Iris pigment epithelial cell (primary cell): ENCODE results near the gene DDAH2.

ENCODE experiments used
- DNase-seq: peaks from one replicate; pipeline ENCODE4 v3.0.0-alpha.2; 2011; ENCODE audit warnings: low read depth

Gene DDAH2

GRCh38 chr6:31690231-31691077 is 38.6 kb downstream of the DDAH2 start:
- DNase-seq: peak; percentile 15

DNA sequence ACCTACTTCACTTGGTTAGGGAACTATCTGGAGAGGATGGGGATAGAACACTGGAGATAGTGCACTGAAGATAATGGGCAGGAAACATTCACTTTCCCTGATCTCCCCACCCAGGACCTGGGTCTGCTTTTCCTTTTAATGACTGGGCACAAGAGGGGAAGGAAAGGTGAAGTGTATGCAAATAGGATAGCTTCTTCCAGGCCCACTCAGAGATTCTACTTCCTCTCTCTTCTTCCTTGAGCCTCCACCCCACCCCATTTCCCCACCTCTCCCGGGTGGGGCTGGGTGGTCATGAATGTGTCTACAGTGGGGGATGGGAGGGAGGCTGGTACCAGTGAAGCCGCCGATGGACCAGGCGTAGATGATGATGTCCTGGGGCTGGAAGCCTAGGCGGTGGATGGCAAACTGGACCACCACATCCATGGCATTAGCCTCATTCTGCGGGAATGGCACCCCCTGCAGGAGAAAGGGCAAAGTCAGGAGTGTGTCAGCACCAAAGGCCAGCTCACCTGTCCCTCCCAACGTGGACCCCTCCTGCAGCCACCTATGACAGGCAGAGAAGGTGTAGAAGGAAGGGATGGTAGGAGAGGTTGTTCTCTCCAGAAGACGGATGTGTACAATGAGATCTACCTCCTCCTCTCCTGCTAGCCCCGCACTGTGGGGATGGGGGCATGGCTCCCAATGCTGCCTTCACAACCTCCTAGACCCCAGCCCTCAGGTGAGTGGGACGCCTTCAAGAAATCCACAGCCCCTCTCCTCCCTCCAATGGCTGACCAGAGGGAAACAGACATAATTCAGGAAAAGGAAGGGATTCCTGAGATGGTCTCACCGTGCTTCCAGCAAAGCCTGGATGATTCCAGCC is 39.6 kb downstream of the DDAH2 start:
- DNase-seq: no peak

GRCh38 chr6:31687860-31688693 is 41.0 kb downstream of the DDAH2 start:
- DNase-seq: no peak

GRCh38 chr6:31687321-31687720 is 41.8 kb downstream of the DDAH2 start:
- no peak for DNase-seq

GRCh38 chr6:31686483-31686882 is 42.6 kb downstream of the DDAH2 start:
- no peak for DNase-seq

GRCh38 chr6:31683591-31683990 is 45.5 kb downstream of the DDAH2 start:
- DNase-seq: no peak

DNA sequence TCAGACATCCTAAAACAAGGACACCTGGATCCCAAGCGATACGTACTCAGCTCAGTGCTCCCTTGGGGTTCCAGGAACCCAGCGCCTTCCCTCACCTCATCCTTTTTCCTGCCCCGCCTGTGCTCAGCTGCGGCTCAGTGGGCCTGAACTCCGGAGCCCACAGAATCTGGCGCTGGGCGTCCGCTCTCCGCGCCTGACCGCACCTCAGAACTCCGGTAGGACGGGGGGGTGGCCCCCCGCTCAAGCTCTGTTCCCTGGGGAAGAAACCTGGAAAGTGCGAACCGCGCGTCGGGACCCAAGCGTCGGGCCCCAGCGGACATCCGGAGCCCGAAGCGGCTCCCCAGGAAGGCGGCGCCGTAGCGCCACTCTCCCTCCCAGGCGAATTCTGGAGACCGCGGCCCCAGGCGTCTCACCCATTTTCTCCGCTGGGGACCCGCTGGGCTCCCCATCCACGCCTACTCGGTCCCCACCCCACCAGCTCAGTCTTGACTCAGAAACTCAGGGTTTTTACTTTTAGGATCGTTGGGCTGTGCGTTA is 47.9 kb downstream of the DDAH2 start:
- peak; percentile 29 for DNase-seq

GRCh38 chr6:31680226-31681134 is 48.6 kb downstream of the DDAH2 start, which contains the start of gene LY6G5C:
Gene LY6G5C, minus strand, starts transcription at chr6:31681067. Its CDS starts 694 bp downstream, at chr6:31680373.
- DNase-seq: peak; percentile 94

DNA sequence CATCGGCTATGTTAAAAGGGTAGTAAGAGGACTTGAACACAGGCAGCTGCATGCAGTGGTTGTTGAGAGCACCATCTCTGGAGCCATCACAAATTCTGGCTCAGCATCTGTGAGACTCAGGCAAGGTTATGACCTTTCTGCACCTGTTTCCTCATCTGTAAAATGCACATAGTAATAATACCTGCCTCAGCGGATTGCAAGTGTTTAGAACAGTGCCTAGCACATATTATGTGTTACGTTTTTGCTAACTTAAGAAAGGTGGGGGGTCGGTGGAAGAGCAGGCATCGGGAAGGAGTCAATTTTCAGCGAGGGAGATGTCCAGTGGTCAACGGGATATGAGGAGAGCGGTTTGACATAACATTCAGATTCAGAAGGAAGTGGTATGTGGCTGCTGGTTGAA is 51.1 kb downstream of the DDAH2 start:
- no peak for DNase-seq
